HCT116 (cell line): Measurements from ENCODE around the gene TMTC1. TPM values are rescaled to one million over a fixed set of nuclear protein-coding genes. Genes with fewer than 3 reads are reported as not detected.

ENCODE experiments used
- ATAC-seq: fragments of 200-7000 bp; cut with Tn5 transposase; 2 replicates; pipeline ENCODE4 v1.9.1; 2020; ENCODE audit warnings: mild to moderate bottlenecking, moderate library complexity
- BruUV-seq: library from RNA; stranded (reverse); fragments of 400-500 nt; replicated peaks from 2 replicates; lab custom pipeline; 2021; lab: Mats Ljungman, UMichigan
- CTCF ChIA-PET: fragments of 300-600 bp; sonication (Branson Sonifier 250); formaldehyde crosslinking; loops from one replicate; lab custom pipeline; 2021; ENCODE audit warnings: antibody characterized with exemption; lab: Charles Lee
- POLR2A ChIA-PET: fragments of 300-600, 350-600 bp; sonication (Branson Sonifier 250); formaldehyde crosslinking; loops from one replicate; lab custom pipeline; 2021; ENCODE audit warnings: antibody characterized with exemption; lab: Charles Lee
- RAD21 ChIA-PET, 2 experiments: fragments of 300-600 bp; sonication (Branson Sonifier 250); formaldehyde crosslinking; loops; one replicate each; lab custom pipeline; 2023; ENCODE audit warnings: low total read pairs in 2 of 2; ENCODE audit not compliant: uncharacterized antibody in 2 of 2, unreplicated experiment in 2 of 2, low non-redundant PET in 1 of 2; lab: Charles Lee
- DNase-seq: peaks from one replicate; pipeline ENCODE4 v3.0.0-alpha.2; 2010; ENCODE audit warnings: low read depth, low spot score
- H2AFZ ChIP-seq: fragments of 200-600 bp; shearing (Covaris generic), sonication (generic); 2 replicates; pipeline ENCODE4 v1.6.1; 2017; ENCODE audit warnings: low read depth, mixed run types, mixed read lengths, antibody characterized with exemption, low read length; ENCODE audit not compliant: poor library complexity, severe bottlenecking
- H3K27ac ChIP-seq: 2 replicates; pipeline ENCODE4 v1.5.1; 2012; ENCODE audit warnings: low read depth, low read length
- H3K27me3 ChIP-seq: fragments of 200-600 bp; sonication (generic); 2 replicates; pipeline ENCODE4 v1.6.1; 2016; ENCODE audit warnings: mixed run types, low read length, mixed read lengths; ENCODE audit not compliant: insufficient read depth
- H3K36me3 ChIP-seq, 2 experiments: fragments of 200-500 bp in 1 of 2; fragments of 200-600 bp in 1 of 2; sonication (Bioruptor generic) in 1 of 2; sonication (generic) in 1 of 2; 2 replicates each; pipeline versions ENCODE4 v1.5.1 to v1.6.1; 2014 to 2016; ENCODE audit warnings: low read length in 2 of 2, inconsistent platforms in 1 of 2, mixed read lengths in 1 of 2, mixed run types in 1 of 2; ENCODE audit not compliant: insufficient read depth in 2 of 2, control insufficient read depth in 1 of 2
- H3K4me1 ChIP-seq, 2 experiments: fragments of 200-600 bp in 1 of 2; sonication (generic) in 1 of 2; 2 replicates each; pipeline versions ENCODE4 v1.5.1 to v1.6.1; 2012 to 2017; ENCODE audit warnings: low read length in 2 of 2, inconsistent platforms in 1 of 2, mild to moderate bottlenecking in 1 of 2, mixed read lengths in 1 of 2, mixed run types in 1 of 2, moderate library complexity in 1 of 2; ENCODE audit not compliant: insufficient read depth in 2 of 2, control insufficient read depth in 1 of 2
- H3K4me2 ChIP-seq: fragments of 200-600 bp; sonication (generic); 2 replicates; pipeline ENCODE4 v1.6.1; 2017; ENCODE audit warnings: mixed run types, low read length, mixed read lengths
- H3K4me3 ChIP-seq, 2 experiments: fragments of 200-600 bp in 1 of 2; sonication (generic) in 1 of 2; replicated peaks in 1 of 2; 2 replicates each; pipeline ENCODE4 v1.5.1; 2011 to 2016; ENCODE audit warnings: low read length in 2 of 2, control low read depth in 1 of 2, low read depth in 1 of 2, mild to moderate bottlenecking in 1 of 2, mixed read lengths in 1 of 2, mixed run types in 1 of 2
- H3K79me2 ChIP-seq: fragments of 200-600 bp; sonication (generic); 2 replicates; pipeline ENCODE4 v1.6.1; 2017; ENCODE audit warnings: mild to moderate bottlenecking, mixed run types, low read length, moderate library complexity, mixed read lengths; ENCODE audit not compliant: insufficient read depth
- H3K9ac ChIP-seq: fragments of 200-600 bp; sonication (generic); 2 replicates; pipeline ENCODE4 v1.6.1; 2016; ENCODE audit warnings: low read length, mixed read lengths
- H3K9me2 ChIP-seq: fragments of 200-600 bp; sonication (generic), shearing (Covaris generic); 2 replicates; pipeline ENCODE4 v1.6.1; 2017; ENCODE audit warnings: mixed run types, mild to moderate bottlenecking, moderate library complexity; ENCODE audit not compliant: insufficient read depth
- H3K9me3 ChIP-seq, 2 experiments: fragments of 200-500 bp in 1 of 2; fragments of 200-600 bp in 1 of 2; sonication (Bioruptor generic) in 1 of 2; sonication (generic) in 1 of 2; 2 replicates each; pipeline ENCODE4 v1.6.1; 2014 to 2017; ENCODE audit warnings: low read length in 2 of 2, mixed read lengths in 2 of 2, inconsistent platforms in 1 of 2, low read depth in 1 of 2, mild to moderate bottlenecking in 1 of 2, mixed run types in 1 of 2, moderate library complexity in 1 of 2; ENCODE audit not compliant: control insufficient read depth in 1 of 2, insufficient read depth in 1 of 2
- H4K20me1 ChIP-seq: fragments of 200-600 bp; sonication (generic), shearing (Covaris generic); 2 replicates; pipeline ENCODE4 v1.6.1; 2017; ENCODE audit warnings: mixed run types, mild to moderate bottlenecking, moderate library complexity; ENCODE audit not compliant: insufficient read depth
- ATF3 ChIP-seq: IDR thresholded peaks from 2 replicates; pipeline ENCODE4 v1.6.1; 2012
- CBX3 ChIP-seq: IDR thresholded peaks from 2 replicates; pipeline ENCODE4 v1.6.1; 2012; ENCODE audit warnings: low read depth
- CEBPB ChIP-seq: IDR thresholded peaks from 2 replicates; pipeline ENCODE4 v1.6.1; 2012; ENCODE audit warnings: low read depth
- CTCF ChIP-seq, 3 experiments: fragments of 200-600 bp in 1 of 3; sonication (generic) in 1 of 3; IDR thresholded peaks in 2 of 3; conservative IDR thresholded peaks in 1 of 3; 2 replicates each; pipeline ENCODE4 v1.5.1; 2012 to 2017; ENCODE audit warnings: low read depth in 2 of 3, low read length in 2 of 3, antibody characterized with exemption in 1 of 3, borderline replicate concordance in 1 of 3, control low read depth in 1 of 3, mild to moderate bottlenecking in 1 of 3, mixed read lengths in 1 of 3, mixed run types in 1 of 3, moderate library complexity in 1 of 3; ENCODE audit not compliant: insufficient read depth in 1 of 3
- EGR1 ChIP-seq: IDR thresholded peaks from 2 replicates; pipeline ENCODE4 v1.6.1; 2012; ENCODE audit warnings: low read depth
- ELF1 ChIP-seq: IDR thresholded peaks from 2 replicates; pipeline ENCODE4 v1.6.1; 2012; ENCODE audit warnings: low read depth, borderline replicate concordance
- EZH2 ChIP-seq: fragments of 200-600 bp; sonication (generic); IDR thresholded peaks from 2 replicates; pipeline ENCODE4 v1.6.1; 2017; ENCODE audit warnings: antibody characterized with exemption, mixed run types
- EZH2phosphoT487 ChIP-seq: fragments of 200-600 bp; IDR thresholded peaks from 2 replicates; pipeline ENCODE4 v1.6.1; 2018; ENCODE audit warnings: antibody characterized with exemption, borderline replicate concordance
- FOSL1 ChIP-seq: IDR thresholded peaks from 2 replicates; pipeline ENCODE4 v1.6.1; 2012; ENCODE audit warnings: low read depth
- JUND ChIP-seq: IDR thresholded peaks from 2 replicates; pipeline ENCODE4 v1.6.1; 2012
- MAX ChIP-seq: IDR thresholded peaks from 2 replicates; pipeline ENCODE4 v1.6.1; 2012
- POLR2A ChIP-seq: IDR thresholded peaks from 2 replicates; pipeline ENCODE4 v1.7.0; 2011; ENCODE audit warnings: borderline replicate concordance; ENCODE audit not compliant: insufficient read depth, insufficient read length; ENCODE audit errors: extremely low read depth
- POLR2AphosphoS5 ChIP-seq: IDR thresholded peaks from 2 replicates; pipeline ENCODE4 v1.6.1; 2011; ENCODE audit warnings: mild to moderate bottlenecking, low read depth, low read length, moderate library complexity
- REST ChIP-seq: IDR thresholded peaks from 2 replicates; pipeline ENCODE4 v1.6.1; 2012; ENCODE audit warnings: low read depth
- SIN3A ChIP-seq: IDR thresholded peaks from 2 replicates; pipeline ENCODE4 v1.6.1; 2012; ENCODE audit warnings: low read depth
- SRF ChIP-seq: IDR thresholded peaks from 2 replicates; pipeline ENCODE4 v1.6.1; 2012; ENCODE audit warnings: low read depth
- TCF7L2 ChIP-seq: IDR thresholded peaks from 2 replicates; pipeline ENCODE4 v1.7.0; 2011; ENCODE audit warnings: borderline replicate concordance, inconsistent platforms; ENCODE audit not compliant: insufficient read depth, insufficient read length; ENCODE audit errors: extremely low read depth
- YY1 ChIP-seq: IDR thresholded peaks from 2 replicates; pipeline ENCODE4 v1.6.1; 2011; ENCODE audit warnings: low read length, low read depth, moderate library complexity, mild to moderate bottlenecking; ENCODE audit not compliant: insufficient replicate concordance; ENCODE audit errors: extremely low read depth
- ZBTB33 ChIP-seq: IDR thresholded peaks from 2 replicates; pipeline ENCODE4 v1.6.1; 2011; ENCODE audit warnings: mild to moderate bottlenecking, low read length, moderate library complexity; ENCODE audit not compliant: insufficient replicate concordance; ENCODE audit errors: extremely low read depth
- intact Hi-C: fragments of 100-400 bp; cut with micrococcal nuclease; formaldehyde crosslinking; loops from 2 replicates; pipeline ENCODE4 v1.10.0; 2022
- total RNA-seq: library from RNA; stranded (reverse); gene quantifications from one replicate; pipeline ENCODE4 v1.2.1, GENCODE V29; 2021; ENCODE audit not compliant: unreplicated experiment

Gene TMTC1
- total RNA-seq, 1 experiment from 2014 or later = 2.0 TPM

- no peaks in the 10 kb centered on the region for H3K79me2 ChIP-seq
- no peak for DNase-seq
- no peak for ATAC-seq
- ChIA-PET RAD21 (no interaction called here), POLR2A (no interaction called here), CTCF (no interaction called here)
- no peak overlapping the region for H3K4me3 ChIP-seq
- H3K36me3 ChIP-seq = no peaks in the 10 kb centered on the region
- BruUV-seq = no TSS peak
- H3K9me2 ChIP-seq = no peaks in the 10 kb centered on the region
- no peak overlapping the region for H2AFZ ChIP-seq
- no peaks in the 10 kb centered on the region for H3K9me3 ChIP-seq
- H4K20me1 ChIP-seq = no peaks in the 10 kb centered on the region
- H3K9ac ChIP-seq = no peak overlapping the region
- H3K27me3 ChIP-seq = no peaks in the 10 kb centered on the region
- H3K4me2 ChIP-seq = no peak overlapping the region
- H3K27ac ChIP-seq = no peak overlapping the region
- TF ChIP-seq EZH2phosphoT487 = no peak
- no peak for TF ChIP-seq SRF
- TF ChIP-seq ATF3 = no peak
- TF ChIP-seq ZBTB33 = no peak
- TF ChIP-seq JUND = no peak
- TF ChIP-seq EGR1 = no peak
- no peak for TF ChIP-seq REST
- TF ChIP-seq SIN3A = no peak
- no peak for TF ChIP-seq FOSL1
- no peak for TF ChIP-seq POLR2AphosphoS5
- no peak for TF ChIP-seq ELF1
- no peak for TF ChIP-seq CEBPB
- no peak for TF ChIP-seq CTCF (IDR thresholded peaks at IDR 0.05 in 2 of 3, conservative IDR thresholded peaks at IDR 0.05 in 1 of 3; ENCODE audit: borderline replicate concordance in 1 of 3, insufficient read depth in 1 of 3, low read depth in 2 of 3, low read length in 2 of 3)
- TF ChIP-seq POLR2A = no peak
- TF ChIP-seq EZH2 = no peak
- TF ChIP-seq CBX3 = no peak
- no peak for TF ChIP-seq MAX
- TF ChIP-seq YY1 = no peak
- no peak for TF ChIP-seq TCF7L2
- H3K4me1 ChIP-seq = no peaks in the 10 kb centered on the region
- intact Hi-C loops = no loop called here
Measured at GRCh38 chr12:29455087-29455486, 328.7 kb downstream of the TMTC1 start.
